Stimulated activated CD8-positive, alpha-beta memory T cell treated with anti-CD3 and anti-CD28 coated beads, Interleukin-2, amount 100 ng/mL, for 48 hours (primary cell): Measurements from ENCODE around the gene PARP15.
"Not testable (repeated sequence)": the region's sequence is repeated elsewhere in the genome, so short reads cannot be mapped to it uniquely, and the experiment has no call there.

Experiments used
- DNase-seq, 2 donors: peaks; one replicate each; pipeline ENCODE4 v3.0.0-alpha.2; 2020; ENCODE audit warnings: low read depth in 2 of 2

PARP15 gene

GRCh38 chr3:122618614-122619013, 41.2 kb downstream of the PARP15 start:
- no peak for DNase-seq

GRCh38 chr3:122619040-122619439, 41.6 kb downstream of the PARP15 start:
- DNase-seq: no peak

DNA sequence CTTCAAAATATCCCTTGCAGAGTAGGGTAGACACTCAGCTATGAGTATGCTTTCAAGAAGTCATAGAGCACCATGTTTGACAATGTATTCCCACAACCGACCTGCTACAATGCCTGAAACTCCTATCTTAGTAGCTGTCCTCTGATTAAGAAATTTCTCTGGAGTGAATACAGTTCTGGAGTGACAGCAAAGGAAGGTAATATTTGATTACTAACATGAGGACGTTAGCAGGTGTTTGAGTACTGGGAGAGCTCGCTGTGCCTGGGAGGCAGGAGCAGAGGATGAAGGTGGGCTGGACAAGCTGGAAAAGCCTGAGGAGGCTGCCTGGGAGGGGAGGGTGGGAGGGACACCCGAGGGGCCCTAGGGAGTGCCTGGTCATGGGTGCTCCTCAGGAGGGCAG, 42.9 kb downstream of the PARP15 start:
- DNase-seq: no peak

DNA sequence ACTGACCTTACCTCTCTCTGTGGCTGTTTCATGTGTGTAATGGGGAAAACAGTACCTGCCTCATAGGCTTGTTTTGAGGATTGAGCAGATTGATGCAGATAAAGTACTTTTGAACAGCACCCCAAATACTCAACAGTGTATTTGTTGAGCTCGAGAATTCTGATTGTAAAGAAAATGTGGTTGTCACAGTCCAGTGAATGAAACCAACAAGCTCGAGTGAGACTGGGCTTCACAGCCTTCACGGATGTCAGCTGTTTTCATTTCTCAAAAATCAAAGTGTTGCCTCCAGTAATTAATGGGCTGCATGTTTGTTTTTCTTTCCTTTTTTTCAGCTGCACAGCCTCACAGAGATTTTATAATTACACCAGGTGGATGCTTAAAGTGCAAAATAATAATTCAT, 43.7 kb downstream of the PARP15 start:
- DNase-seq: no peak

DNA sequence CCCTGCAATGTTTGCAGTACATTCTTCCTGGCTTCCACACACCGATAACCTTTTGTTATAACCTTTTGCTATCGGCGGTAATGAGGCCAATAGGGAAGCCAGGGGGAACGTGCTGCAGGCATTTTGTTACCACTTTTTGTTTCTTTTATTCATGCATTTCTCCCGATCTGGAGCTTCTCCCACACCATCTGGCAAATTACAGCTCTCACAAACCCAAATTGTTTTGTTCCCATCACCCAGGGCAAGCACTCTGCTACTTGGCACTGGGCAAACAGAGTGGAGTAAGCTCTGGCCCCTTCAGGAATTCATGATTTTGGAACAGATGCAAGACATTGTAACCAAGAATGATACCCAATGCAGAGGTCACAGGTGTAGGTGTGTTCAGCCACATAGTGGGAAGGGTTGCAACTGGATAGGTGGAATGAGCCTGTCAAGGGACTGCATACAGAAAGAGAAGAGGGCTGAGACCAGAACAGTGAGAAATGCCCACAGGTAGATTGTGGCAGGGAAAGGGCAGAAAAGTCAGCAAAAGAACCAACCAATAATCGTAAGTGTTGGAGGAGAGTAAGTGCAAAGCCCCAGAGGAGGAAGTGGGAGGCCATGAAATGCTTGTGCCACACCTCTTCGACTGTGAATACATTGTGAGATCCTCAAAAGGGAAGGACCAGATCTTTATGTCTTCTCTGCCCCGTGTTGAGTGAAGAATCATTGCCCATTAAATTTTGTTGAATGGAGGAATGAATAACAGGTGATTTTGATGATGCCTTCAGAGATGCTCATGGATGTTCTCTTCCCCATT, 45.8 kb downstream of the PARP15 start:
- DNase-seq: no peak

- no peak for DNase-seq
Measured at GRCh38 chr3:122626515-122627180, 49.2 kb downstream of the PARP15 start.

DNA sequence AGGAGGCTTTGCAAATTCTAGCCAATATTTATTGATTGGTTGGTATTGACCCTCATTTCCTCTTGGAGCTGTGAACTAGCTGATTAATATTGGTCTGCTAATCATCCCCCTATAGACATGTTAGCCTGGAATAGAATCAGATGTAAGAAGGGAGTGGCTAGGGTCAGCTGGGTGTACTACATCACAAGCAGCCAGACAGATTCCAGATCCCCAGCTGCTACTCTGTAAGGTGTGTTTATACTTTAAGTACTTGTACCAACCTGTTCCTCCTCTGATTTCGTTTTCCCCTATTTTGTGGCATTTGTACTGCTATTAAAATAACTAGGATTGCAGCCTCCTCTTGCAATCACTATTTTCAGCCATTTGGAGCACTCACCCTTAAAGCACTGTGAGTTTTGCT, 49.9 kb downstream of the PARP15 start:
- no peak for DNase-seq

DNA sequence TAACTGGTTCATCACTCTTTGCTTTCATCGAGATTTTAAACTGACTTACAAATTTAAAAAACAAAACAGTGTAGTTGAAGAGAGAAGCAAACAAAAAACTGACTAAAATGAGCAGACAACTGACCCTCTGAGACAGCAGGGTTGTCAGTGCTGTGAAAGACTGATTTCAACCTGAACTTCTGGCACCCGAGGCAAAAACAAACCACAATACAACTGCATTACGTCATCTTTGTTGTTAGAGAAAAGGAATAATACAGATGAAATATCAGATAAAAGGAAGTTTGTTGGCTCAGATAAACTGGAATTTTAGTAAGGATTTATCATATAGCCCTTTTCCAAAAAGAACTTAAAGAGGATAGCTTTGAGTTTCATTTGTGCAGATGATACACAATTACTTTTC, 51.1 kb downstream of the PARP15 start:
- DNase-seq: no peak

- DNase-seq: no peak
Measured at GRCh38 chr3:122629763-122630162, 52.3 kb downstream of the PARP15 start.

- no peak for DNase-seq
Measured at GRCh38 chr3:122635789-122636188, 58.3 kb downstream of the PARP15 start.

GRCh38 chr3:122636697-122637096, 59.2 kb downstream of the PARP15 start:
- DNase-seq: no peak

GRCh38 chr3:122640437-122640999, 63.1 kb downstream of the PARP15 start:
- DNase-seq: no peak

DNA sequence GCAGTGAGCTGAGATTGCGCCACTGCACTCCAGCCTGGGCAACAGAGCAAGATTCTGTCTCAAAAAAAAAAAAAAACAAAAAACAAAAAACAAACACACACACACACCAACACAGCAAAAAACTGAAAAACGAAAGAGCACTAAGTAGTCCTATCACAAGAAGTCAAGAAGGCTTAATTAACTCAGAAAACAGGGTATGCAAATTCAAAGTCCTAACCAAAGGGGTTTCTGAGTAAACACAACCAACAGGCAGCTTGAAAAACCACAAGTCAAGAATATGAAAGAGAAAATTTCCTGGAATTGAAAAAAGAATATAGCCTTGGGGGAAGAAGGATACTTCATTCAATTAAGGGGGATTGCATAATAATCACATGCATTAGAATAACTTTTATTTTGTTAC, 65.5 kb downstream of the PARP15 start:
- no peak for DNase-seq

GRCh38 chr3:122646146-122646988, 68.9 kb downstream of the PARP15 start:
- no peak for DNase-seq

GRCh38 chr3:122651233-122651907, 73.9 kb downstream of the PARP15 start:
- not testable (repeated sequence) for DNase-seq

DNA sequence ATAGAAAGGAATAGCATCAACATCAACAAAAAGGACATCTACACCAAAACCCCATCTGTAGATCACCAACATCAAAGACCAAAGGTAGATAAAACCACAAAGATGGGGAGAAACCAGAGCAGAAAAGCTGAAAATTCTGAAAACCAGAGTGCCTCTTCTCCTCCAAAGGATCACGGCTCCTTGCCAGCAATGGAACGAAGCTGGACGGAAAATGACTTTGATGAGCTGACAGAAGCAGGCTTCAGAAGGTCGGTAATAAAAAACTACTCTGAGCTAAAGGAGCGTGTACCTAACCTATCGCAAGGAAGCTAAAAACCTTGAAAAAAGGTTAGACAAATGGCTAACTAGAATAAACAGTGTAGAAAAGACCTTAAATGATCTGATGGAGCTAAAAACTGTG, 74.5 kb downstream of the PARP15 start:
- DNase-seq: not testable (repeated sequence)

- DNase-seq: not testable (repeated sequence)
Measured at GRCh38 chr3:122658336-122658735, 80.9 kb downstream of the PARP15 start.

DNA sequence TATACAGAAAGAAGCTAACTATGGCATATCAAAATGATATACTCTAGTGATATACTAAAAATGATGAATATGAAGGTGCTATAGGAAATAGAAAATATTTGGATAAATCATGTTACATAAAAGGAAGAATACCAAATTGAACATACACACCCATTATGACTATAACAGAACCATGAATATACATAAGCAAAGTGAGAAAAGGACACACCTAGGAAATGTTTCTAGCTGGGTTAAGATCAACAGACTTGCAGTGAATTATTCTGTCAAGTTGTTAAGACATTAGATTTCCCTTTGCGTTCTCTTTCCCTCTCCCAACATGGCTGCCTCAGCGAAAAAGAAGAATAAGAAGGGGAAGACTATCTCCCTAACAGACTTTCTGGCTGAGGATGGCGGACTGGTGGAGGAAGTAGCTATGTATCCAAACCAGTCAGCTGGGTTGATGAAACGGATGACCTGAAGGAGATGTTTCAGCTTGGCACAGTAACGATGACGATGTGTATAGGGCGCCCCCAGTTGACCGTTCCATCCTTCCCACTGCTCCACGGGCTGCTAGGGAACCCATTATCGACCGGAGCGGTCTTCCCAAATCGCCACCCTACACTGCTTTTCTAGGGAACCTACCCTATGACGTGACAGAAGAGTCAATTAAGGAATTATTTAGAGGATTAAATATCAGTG, 83.0 kb downstream of the PARP15 start:
- no peak for DNase-seq

- no peak for DNase-seq
Measured at GRCh38 chr3:122661633-122662032, 84.2 kb downstream of the PARP15 start.

- DNase-seq: no peak
Measured at GRCh38 chr3:122662505-122662904, 85.1 kb downstream of the PARP15 start.

- no peak for DNase-seq
Measured at GRCh38 chr3:122665226-122665786, 87.9 kb downstream of the PARP15 start.
